ENCODE measurements around the gene ATP13A5.

Gene ATP13A5

GRCh38 chr3:193347521-193348501 is 30.7 kb downstream of the ATP13A5 start:
- DNase-seq, result no peak

- no peak for DNase-seq
Observed at GRCh38 chr3:193346259-193346658, 32.3 kb downstream of the ATP13A5 start.

GRCh38 chr3:193345431-193345830 is 33.1 kb downstream of the ATP13A5 start:
- DNase-seq, result no peak

- no peak for DNase-seq
Observed at GRCh38 chr3:193344486-193344885, 34.1 kb downstream of the ATP13A5 start.

- no peak for DNase-seq
Observed at GRCh38 chr3:193343726-193344222, 34.8 kb downstream of the ATP13A5 start.

GRCh38 chr3:193342551-193342950 is 36.0 kb downstream of the ATP13A5 start:
- DNase-seq, result no peak

- no peak for DNase-seq
Observed at GRCh38 chr3:193335031-193335430, 43.5 kb downstream of the ATP13A5 start.

- DNase-seq, result no peak
Observed at GRCh38 chr3:193333229-193333628, 45.3 kb downstream of the ATP13A5 start.

GRCh38 chr3:193330555-193331204 is 47.9 kb downstream of the ATP13A5 start:
- DNase-seq, result no peak

- DNase-seq, result no peak
Observed at GRCh38 chr3:193317682-193318300, 60.8 kb downstream of the ATP13A5 start.

- no peak for DNase-seq
Observed at GRCh38 chr3:193314161-193314560, 64.4 kb downstream of the ATP13A5 start.

GRCh38 chr3:193313061-193313958 is 65.2 kb downstream of the ATP13A5 start:
- DNase-seq, result no peak

GRCh38 chr3:193310914-193311723 is 67.4 kb downstream of the ATP13A5 start:
- DNase-seq, result no peak

GRCh38 chr3:193305356-193305755 is 73.2 kb downstream of the ATP13A5 start:
- DNase-seq, result no peak

- no peak for DNase-seq
Observed at GRCh38 chr3:193301433-193301832, 77.1 kb downstream of the ATP13A5 start.

GRCh38 chr3:193297421-193297820 is 81.1 kb downstream of the ATP13A5 start:
- no peak for DNase-seq

- no peak for DNase-seq
Observed at GRCh38 chr3:193295985-193296384, 82.6 kb downstream of the ATP13A5 start.

- no peak for DNase-seq
Observed at GRCh38 chr3:193292386-193292785, 86.2 kb downstream of the ATP13A5 start.

- DNase-seq, result no peak
Observed at GRCh38 chr3:193271101-193271840, 107.3 kb downstream of the ATP13A5 start.

- no peak for DNase-seq
Observed at GRCh38 chr3:193270451-193270850, 108.1 kb downstream of the ATP13A5 start.

Measured in activated effector memory CD4-positive, alpha-beta T cell treated with anti-CD3 and anti-CD28 coated beads, Interleukin-2, amount 50 U/mL, for 16 hours (primary cell).